ENCODE results near the gene IFIT5.
"Not testable (repeated sequence)": the region's sequence is repeated elsewhere in the genome, so short reads cannot be mapped to it uniquely, and the experiment has no call there.

The IFIT5 gene, protein sequence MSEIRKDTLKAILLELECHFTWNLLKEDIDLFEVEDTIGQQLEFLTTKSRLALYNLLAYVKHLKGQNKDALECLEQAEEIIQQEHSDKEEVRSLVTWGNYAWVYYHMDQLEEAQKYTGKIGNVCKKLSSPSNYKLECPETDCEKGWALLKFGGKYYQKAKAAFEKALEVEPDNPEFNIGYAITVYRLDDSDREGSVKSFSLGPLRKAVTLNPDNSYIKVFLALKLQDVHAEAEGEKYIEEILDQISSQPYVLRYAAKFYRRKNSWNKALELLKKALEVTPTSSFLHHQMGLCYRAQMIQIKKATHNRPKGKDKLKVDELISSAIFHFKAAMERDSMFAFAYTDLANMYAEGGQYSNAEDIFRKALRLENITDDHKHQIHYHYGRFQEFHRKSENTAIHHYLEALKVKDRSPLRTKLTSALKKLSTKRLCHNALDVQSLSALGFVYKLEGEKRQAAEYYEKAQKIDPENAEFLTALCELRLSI

GRCh38 chr10:89414146-89414878 is at the start of gene IFIT5:
IFIT5 (plus strand) TSS chr10:89414568; CDS start chr10:89414799, 231 bp downstream.
- DNase-seq (ENCODE audit: low spot score): peak; percentile 80

DNA sequence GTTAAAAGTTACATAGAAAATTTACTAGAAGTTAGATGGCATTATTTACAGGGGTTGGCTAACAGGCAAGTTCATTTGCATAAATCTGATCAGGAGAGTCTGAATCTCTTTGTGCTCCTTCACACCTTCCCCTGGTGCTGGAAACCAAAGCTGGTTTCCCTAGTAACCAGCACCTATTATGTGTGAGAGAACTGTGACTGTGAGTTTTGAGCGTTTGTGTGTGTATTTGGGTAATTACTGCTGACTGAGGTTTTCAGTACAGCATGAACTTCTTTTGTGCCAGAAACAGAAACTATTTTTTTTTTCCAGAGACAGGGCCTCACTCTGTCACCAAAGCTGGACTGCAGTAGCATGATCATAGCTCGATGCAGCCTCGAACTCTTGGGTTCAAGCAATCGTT is 46.8 kb upstream of the IFIT5 start:
- DNase-seq (ENCODE audit: low spot score): no peak

- no peak for DNase-seq (ENCODE audit: low spot score)
Observed at GRCh38 chr10:89368129-89368528, 46.2 kb upstream of the IFIT5 start.

GRCh38 chr10:89369156-89370105 is 44.9 kb upstream of the IFIT5 start:
- DNase-seq (ENCODE audit: low spot score): no peak

- no peak for DNase-seq (ENCODE audit: low spot score)
Observed at GRCh38 chr10:89371079-89371478, 43.3 kb upstream of the IFIT5 start.

DNA sequence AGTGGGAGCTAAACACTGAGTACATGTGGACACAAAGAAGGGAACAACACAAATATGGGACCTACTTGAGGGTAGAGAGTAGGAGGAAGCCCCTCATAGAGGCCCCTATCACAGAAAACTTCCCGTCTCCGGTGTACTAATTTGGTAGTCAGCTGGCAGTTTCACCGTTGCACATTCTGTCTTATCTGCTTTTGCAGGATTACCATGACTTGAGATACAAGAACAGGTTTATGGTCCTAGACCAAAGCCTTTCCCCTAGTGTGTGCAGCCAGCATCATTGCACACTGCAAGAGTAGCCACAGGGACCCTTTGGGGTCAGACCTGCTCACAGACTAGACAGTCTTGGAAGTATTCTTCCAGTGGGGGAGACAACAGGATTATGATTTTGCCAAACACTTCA is 42.4 kb upstream of the IFIT5 start:
- no peak for DNase-seq (ENCODE audit: low spot score)

DNA sequence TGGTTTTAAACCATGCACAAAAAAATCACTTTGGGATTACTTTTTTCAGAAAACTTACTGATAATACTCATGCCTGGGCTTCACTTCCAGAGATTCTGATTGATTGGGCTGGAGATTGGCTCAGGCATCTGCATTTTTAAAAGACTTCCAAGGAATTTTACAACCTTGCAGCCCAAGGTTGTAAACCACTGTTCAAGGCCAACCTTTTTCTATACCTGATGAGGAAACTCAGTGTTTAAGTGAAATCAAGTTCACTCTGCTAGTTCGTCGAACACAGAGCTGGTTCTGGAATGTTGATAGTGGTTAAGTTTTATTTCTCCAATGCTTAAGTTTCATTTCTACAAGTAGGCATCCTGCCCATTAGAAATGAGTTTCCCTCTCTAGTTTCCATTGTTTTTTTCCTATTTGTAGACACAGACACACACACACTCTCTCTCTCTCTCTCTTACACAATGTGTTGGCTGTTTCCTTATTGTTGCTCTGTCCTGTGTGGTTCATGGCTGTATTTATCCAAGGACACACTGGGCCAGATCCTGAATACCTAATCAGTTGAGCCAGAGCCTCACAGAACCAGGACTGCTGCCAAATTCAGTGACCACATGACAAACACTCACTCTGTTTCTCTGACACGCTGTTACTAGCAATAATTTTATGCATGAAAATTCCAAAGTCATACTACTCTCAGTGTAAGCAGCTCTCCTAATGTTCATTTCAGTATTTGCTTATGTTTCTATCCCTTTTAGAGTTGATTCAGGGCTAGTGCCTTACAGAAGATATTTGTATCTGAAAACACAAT is 40.3 kb upstream of the IFIT5 start:
- no peak for DNase-seq (ENCODE audit: low spot score)

- no peak for DNase-seq (ENCODE audit: low spot score)
Observed at GRCh38 chr10:89374713-89375141, 39.6 kb upstream of the IFIT5 start.

DNA sequence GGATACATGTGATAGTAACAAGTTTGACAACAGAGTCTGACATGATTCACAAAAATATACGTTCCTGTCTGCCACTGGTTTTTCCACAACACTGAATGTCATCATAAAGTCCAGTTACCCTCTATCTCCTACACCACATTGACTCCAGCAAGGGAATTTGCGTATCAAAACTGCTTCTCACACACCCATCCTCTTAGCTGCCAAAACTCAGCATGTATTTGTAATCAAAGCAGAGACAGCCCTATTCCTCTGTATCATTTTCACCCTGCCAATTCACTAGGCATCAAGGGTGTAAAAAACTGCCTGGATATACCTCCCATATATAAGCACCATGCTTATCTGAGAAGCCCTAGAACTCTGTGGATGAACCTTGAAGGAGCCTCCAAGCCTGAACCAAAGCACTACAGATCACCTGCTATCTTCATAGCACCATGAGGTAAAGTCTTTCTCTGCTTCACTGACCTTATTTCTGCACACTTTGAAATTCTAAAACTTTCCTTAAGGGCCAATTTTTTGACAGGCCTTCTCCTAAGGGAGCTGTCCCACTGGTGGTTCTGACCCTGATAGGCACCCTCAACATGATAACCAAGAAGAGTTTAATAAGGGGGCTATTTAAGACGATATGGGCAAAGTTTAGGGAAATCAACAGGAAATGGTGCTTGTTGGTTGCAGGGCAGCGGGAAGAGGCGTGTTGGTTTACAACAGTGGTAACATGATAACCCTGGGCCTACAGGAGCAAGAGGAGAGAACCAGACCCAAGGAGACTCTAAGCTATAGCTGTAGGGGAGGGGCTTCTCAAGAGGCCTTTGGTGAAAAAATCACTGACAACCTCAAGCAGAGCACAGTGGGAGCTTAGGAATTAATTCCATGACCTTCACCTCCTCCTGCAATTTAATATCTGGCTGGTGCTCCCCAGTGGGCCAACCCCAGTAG is 36.4 kb upstream of the IFIT5 start, which contains the start of gene IFIT1B:
TSS of gene IFIT1B (plus strand) at position 352 of the 933 bp plus-strand sequence. CDS start at position 432, 80 bp downstream.
- DNase-seq (ENCODE audit: low spot score): no peak

GRCh38 chr10:89379103-89379502 is 35.3 kb upstream of the IFIT5 start:
- DNase-seq (ENCODE audit: low spot score): no peak

DNA sequence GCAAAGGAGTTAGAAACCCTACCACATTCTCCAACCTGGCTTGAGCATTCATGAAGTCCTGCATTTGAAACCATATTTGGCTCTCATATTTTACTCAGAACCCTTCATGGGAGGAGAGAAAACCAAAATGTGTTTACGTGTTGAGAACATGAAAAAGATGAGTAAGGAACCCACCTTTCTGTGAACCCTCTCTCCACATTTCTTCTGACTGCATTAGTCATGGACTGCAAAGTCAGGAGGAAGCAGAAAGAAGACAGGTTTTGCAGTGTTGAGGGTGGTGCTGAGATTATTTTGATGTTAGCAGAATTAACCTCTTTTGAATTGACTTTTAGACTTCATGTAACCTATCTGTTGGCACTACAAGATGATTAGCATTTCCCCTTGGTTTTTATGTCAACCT is 31.6 kb upstream of the IFIT5 start:
- no peak for DNase-seq (ENCODE audit: low spot score)

GRCh38 chr10:89384474-89385340 is 29.7 kb upstream of the IFIT5 start:
- DNase-seq (ENCODE audit: low spot score): no peak

DNA sequence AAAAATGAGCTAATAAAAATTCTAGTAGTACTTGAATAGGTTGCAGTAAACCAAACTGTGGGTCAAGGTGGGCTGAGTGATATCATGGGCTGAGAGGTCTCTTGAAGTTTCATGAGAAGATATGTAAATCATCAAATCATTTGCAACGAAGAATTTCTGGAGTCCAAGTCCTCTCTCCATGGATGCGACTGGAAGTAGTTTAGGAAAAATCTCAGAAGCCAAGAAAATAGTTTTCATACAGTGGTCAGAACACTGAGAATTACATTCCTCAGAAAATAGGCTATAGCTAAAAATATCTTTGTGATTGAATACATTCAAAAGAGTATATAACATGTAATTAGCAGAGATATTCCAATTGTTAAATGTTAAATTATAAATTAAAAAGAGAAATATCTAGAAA is 25.6 kb upstream of the IFIT5 start:
- DNase-seq (ENCODE audit: low spot score): no peak

DNA sequence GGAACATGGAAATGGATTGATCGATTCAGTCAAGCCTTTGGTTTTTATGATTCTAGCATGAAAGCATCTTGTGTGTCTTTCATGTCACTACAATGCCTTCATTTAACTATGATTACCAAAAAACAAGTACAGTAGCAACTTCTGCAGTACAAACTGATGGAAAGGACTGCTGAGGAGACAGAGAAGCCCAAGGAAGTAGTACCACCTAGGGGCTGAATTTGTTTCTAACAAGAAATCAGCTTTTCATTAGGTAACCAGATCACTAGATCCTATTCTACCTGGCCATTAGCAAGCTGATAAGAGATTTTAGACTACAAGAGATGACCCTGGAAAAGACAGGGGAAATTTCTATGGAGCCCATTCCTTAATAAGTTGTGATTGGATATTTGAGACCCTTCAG is 25.1 kb upstream of the IFIT5 start:
- DNase-seq (ENCODE audit: low spot score): no peak

- DNase-seq (ENCODE audit: low spot score): no peak
Observed at GRCh38 chr10:89390476-89391225, 23.7 kb upstream of the IFIT5 start.

GRCh38 chr10:89391226-89391576 is 23.2 kb upstream of the IFIT5 start:
- DNase-seq (ENCODE audit: low spot score): not testable (repeated sequence)

DNA sequence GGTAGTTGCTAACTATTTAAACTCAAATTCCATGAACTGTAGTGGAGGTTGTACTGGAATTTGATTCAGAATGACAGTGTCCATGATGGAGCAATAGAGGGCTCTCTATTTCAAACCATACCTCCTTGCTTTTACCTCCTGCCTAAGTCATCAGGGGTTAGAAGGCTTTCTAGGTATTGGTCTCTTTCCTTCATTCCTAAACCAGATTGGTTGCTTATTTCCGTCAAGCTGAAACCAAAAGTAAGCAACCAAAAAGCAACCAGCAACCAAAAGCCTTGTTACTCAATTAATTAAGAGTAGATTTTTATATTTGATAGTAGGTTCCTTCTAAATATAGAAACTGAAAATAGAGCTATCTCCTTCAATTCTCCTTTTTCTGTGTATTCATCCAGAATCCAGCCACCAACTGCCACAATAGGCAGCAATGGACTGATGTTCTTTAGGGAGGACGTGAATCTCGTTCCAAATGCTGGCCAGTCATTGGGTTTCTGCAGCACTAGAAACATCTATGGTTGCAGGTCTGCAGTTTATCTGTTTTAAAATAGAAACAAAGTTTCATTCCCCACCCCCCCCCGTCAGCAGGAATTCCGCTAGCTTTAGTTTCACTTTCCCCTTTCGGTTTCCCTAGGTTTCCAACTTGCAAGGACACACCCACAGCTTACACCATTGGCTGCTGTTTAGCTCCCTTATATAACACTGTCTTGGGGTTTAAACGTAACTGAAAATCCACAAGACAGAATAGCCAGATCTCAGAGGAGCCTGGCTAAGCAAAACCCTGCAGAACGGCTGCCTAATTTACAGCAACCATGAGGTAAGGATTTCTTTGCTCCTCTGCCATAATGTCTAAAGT is 22.2 kb upstream of the IFIT5 start, which contains the start of gene IFIT1:
TSS of gene IFIT1 (plus strand) at position 717 of the 850 bp plus-strand sequence. CDS start at position 807, 90 bp downstream.
- DNase-seq (ENCODE audit: low spot score): peak; percentile 19
